Measurements from ENCODE around the gene C1QA. TPM values are rescaled to one million over a fixed set of nuclear protein-coding genes. Genes with fewer than 3 reads are reported as not detected.
A peak's percentile ranks its signal among the peaks of the same experiment; 100 is the strongest.

C1QA gene
- not detected for polyA plus RNA-seq (2012; ENCODE audit: low read depth, missing spikeins)

DNA sequence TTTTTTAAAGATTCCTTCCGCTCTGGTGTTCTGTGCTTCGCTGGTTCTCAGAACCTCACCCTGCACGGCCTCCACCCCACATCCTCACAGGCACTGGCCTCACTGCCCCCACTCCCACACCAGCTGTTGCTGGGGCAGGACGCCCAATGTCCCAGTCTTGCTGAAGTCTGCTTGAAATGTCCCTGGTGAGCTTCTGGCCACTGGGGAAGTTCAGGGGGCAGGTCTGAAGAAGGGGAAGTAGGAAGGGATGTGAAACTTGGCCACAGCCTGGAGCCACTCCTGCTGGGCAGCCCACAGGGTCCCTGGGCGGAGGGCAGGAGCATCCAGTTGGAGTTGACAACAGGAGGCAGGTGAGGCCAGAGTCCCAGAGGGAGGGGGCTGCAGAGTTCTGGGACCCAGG is at the start of gene C1QA:
C1QA (plus strand) TSS at position 276 of the 400 bp plus-strand sequence. CDS start 989 bp downstream, outside the sequence.
- no peak for FAIRE-seq
- DNase-seq (ENCODE audit: insufficient read length, low spot score) = no peak

DNA sequence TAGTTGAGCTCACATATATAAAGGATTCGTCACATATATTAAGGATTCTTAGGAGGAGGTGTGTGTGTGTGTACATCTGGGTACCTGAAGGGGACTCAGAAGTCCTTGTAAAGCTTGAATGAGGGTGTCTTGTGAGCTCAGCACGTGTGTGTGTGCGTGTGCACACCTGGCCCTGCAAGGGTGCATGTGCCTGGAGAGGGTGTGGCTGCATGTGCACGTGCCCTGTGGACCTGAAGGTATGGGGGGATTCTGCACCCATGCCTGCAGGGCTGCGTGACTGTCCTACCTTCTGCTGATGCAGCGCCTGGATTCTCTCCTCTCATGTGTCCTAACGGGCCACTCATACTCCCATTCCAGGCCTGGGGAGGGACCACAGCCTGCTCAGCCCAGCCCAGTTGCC is 49.2 kb upstream of the C1QA start:
- TF ChIP-seq POLR2A (IDR thresholded peaks at IDR 0.05; ENCODE audit: low read depth, low read length) = no peak
- TF ChIP-seq POLR2AphosphoS5 (IDR thresholded peaks at IDR 0.05; ENCODE audit: low read depth, low read length) = no peak
- no peak for TF ChIP-seq SPI1 (IDR thresholded peaks at IDR 0.05; ENCODE audit: low read depth, low read length)
- TF ChIP-seq POU2F2 (IDR thresholded peaks at IDR 0.05; ENCODE audit: low read depth, low read length) = no peak
- no peak for TF ChIP-seq TAF1 (IDR thresholded peaks at IDR 0.05; ENCODE audit: low read depth, low read length)
- no peak for TF ChIP-seq PAX5 (IDR thresholded peaks at IDR 0.05; ENCODE audit: insufficient read depth, low read length, severe bottlenecking)
- DNase-seq (ENCODE audit: insufficient read length, low spot score) (no peak), FAIRE-seq (no peak)

More for the DNA sequence above, at the start of gene C1QA:
- TF ChIP-seq SPI1 (IDR thresholded peaks at IDR 0.05; ENCODE audit: low read depth, low read length) (0 out of 2 replicates have a peak, but pooled peaks have one; percentile 1), POLR2A (IDR thresholded peaks at IDR 0.05; ENCODE audit: low read depth, low read length) (no peak)

DNA sequence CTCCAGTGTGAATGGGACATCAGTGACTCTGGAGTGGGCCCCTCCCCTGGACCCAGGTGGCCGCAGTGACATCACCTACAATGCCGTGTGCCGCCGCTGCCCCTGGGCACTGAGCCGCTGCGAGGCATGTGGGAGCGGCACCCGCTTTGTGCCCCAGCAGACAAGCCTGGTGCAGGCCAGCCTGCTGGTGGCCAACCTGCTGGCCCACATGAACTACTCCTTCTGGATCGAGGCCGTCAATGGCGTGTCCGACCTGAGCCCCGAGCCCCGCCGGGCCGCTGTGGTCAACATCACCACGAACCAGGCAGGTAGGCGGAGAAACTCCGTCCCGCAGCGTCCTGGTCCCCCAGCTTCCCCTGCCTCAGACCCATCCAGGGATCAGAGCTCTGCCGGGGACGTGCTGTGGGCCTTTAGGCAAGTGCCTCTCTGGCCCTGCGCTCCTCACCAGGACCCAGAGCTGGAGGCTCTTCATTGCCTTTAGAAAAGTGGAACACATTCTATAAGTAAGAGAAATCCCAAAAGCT is 47.5 kb upstream of the C1QA start:
- no peak for TF ChIP-seq TAF1 (IDR thresholded peaks at IDR 0.05; ENCODE audit: low read depth, low read length)
- TF ChIP-seq POLR2A (IDR thresholded peaks at IDR 0.05; ENCODE audit: low read depth, low read length) = no peak
- TF ChIP-seq PAX5 (IDR thresholded peaks at IDR 0.05; ENCODE audit: insufficient read depth, low read length, severe bottlenecking) = no peak
- TF ChIP-seq POU2F2 (IDR thresholded peaks at IDR 0.05; ENCODE audit: low read depth, low read length) = no peak
- TF ChIP-seq POLR2AphosphoS5 (IDR thresholded peaks at IDR 0.05; ENCODE audit: low read depth, low read length) = no peak
- TF ChIP-seq SPI1 (IDR thresholded peaks at IDR 0.05; ENCODE audit: low read depth, low read length) = no peak
- DNase-seq (ENCODE audit: insufficient read length, low spot score) (no peak), FAIRE-seq (no peak)

GRCh38 chr1:22591576-22591975 is 44.9 kb upstream of the C1QA start:
- FAIRE-seq (no peak), DNase-seq (ENCODE audit: insufficient read length, low spot score) (no peak)
- TF ChIP-seq POU2F2 (IDR thresholded peaks at IDR 0.05; ENCODE audit: low read depth, low read length) (no peak), POLR2A (IDR thresholded peaks at IDR 0.05; ENCODE audit: low read depth, low read length) (no peak), TAF1 (IDR thresholded peaks at IDR 0.05; ENCODE audit: low read depth, low read length) (no peak), SPI1 (IDR thresholded peaks at IDR 0.05; ENCODE audit: low read depth, low read length) (no peak), POLR2AphosphoS5 (IDR thresholded peaks at IDR 0.05; ENCODE audit: low read depth, low read length) (no peak), PAX5 (IDR thresholded peaks at IDR 0.05; ENCODE audit: insufficient read depth, low read length, severe bottlenecking) (no peak)

DNA sequence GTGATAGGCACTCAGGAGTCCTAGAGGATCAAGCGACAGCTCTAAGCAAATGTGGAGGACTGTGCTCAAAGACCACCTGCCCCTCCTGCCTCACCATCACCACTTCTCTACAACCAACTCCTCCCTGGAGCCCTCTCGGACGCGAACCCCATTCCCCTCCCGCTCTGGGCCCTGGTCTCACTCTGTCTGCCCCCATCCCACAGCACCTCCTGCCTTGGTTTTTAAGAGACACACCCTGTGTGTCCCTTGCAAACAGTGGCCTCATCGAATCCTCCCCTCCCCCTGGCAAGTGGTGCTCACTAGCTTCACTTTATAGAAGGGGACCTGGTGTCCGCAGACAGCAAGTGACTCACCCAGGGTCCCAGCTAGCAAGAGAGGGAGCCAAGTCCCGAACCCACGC is 44.4 kb upstream of the C1QA start:
- TF ChIP-seq SPI1 (IDR thresholded peaks at IDR 0.05; ENCODE audit: low read depth, low read length) (no peak), POU2F2 (IDR thresholded peaks at IDR 0.05; ENCODE audit: low read depth, low read length) (no peak), TAF1 (IDR thresholded peaks at IDR 0.05; ENCODE audit: low read depth, low read length) (no peak), POLR2A (IDR thresholded peaks at IDR 0.05; ENCODE audit: low read depth, low read length) (no peak), PAX5 (IDR thresholded peaks at IDR 0.05; ENCODE audit: insufficient read depth, low read length, severe bottlenecking) (no peak), POLR2AphosphoS5 (IDR thresholded peaks at IDR 0.05; ENCODE audit: low read depth, low read length) (no peak)
- FAIRE-seq = no peak
- no peak for DNase-seq (ENCODE audit: insufficient read length, low spot score)

DNA sequence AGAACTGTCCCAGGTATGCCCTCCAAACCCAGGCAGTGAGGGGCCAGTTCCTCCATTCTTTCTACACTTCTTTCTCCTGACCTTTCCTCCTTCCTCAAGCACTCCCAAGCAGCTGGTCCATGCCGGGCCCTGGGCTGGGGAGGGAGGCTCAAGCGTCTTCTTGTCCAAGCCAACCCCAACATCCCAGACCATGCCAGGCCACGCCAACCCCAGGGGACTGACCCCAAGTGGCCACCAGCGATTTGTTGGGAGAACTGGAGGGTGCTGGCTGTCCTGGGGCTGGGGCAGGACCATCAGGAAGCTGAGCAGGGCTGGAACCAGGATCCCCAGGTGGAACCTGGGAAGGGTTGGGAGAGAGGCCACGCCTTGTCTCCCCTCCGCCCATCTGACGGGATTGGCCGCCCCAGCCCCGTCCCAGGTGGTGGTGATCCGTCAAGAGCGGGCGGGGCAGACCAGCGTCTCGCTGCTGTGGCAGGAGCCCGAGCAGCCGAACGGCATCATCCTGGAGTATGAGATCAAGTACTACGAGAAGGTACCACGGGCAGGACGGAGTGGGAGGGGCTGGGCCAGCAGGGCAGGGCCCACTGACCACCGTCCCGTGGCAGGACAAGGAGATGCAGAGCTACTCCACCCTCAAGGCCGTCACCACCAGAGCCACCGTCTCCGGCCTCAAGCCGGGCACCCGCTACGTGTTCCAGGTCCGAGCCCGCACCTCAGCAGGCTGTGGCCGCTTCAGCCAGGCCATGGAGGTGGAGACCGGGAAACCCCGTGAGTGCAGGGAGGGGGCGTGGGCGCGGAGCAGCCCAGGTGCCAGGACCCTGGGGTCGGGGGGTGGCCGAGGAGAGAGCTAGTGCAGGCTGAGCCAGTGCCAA is 43.3 kb upstream of the C1QA start:
- TF ChIP-seq PAX5 (IDR thresholded peaks at IDR 0.05; ENCODE audit: insufficient read depth, low read length, severe bottlenecking) = no peak
- TF ChIP-seq POLR2AphosphoS5 (IDR thresholded peaks at IDR 0.05; ENCODE audit: low read depth, low read length) = no peak
- no peak for TF ChIP-seq SPI1 (IDR thresholded peaks at IDR 0.05; ENCODE audit: low read depth, low read length)
- TF ChIP-seq POU2F2 (IDR thresholded peaks at IDR 0.05; ENCODE audit: low read depth, low read length) = no peak
- no peak for TF ChIP-seq TAF1 (IDR thresholded peaks at IDR 0.05; ENCODE audit: low read depth, low read length)
- no peak for TF ChIP-seq POLR2A (IDR thresholded peaks at IDR 0.05; ENCODE audit: low read depth, low read length)
- DNase-seq (ENCODE audit: insufficient read length, low spot score) (no peak), FAIRE-seq (no peak)

- FAIRE-seq (no peak), DNase-seq (ENCODE audit: insufficient read length, low spot score) (no peak)
- TF ChIP-seq POLR2A (IDR thresholded peaks at IDR 0.05; ENCODE audit: low read depth, low read length) = no peak
These were observed 42.0 kb upstream of the C1QA start for GRCh38 chr1:22594396-22594795.

DNA sequence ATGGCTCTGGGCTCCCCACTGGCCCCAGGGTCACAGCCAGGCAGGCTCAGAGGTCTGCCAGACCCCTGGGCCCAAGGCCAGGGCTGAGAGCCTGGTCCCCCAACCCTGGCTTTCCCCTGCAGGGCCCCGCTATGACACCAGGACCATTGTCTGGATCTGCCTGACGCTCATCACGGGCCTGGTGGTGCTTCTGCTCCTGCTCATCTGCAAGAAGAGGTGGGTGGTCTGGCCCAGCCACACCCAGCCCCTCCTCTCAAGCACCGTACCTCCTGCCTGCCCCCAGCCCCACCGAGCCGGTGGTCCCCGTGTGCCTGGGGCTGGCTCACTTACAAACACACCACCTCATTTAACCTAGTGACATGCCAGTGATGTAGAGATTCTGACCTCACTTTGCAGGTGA is 41.3 kb upstream of the C1QA start:
- DNase-seq (ENCODE audit: insufficient read length, low spot score) (no peak), FAIRE-seq (no peak)
- TF ChIP-seq PAX5 (IDR thresholded peaks at IDR 0.05; ENCODE audit: insufficient read depth, low read length, severe bottlenecking) (no peak), SPI1 (IDR thresholded peaks at IDR 0.05; ENCODE audit: low read depth, low read length) (no peak), TAF1 (IDR thresholded peaks at IDR 0.05; ENCODE audit: low read depth, low read length) (no peak)

GRCh38 chr1:22597301-22597965 is 39.0 kb upstream of the C1QA start:
- TF ChIP-seq SPI1 (IDR thresholded peaks at IDR 0.05; ENCODE audit: low read depth, low read length) = no peak
- TF ChIP-seq POLR2A (IDR thresholded peaks at IDR 0.05; ENCODE audit: low read depth, low read length) = no peak
- no peak for TF ChIP-seq PAX5 (IDR thresholded peaks at IDR 0.05; ENCODE audit: insufficient read depth, low read length, severe bottlenecking)
- no peak for TF ChIP-seq TAF1 (IDR thresholded peaks at IDR 0.05; ENCODE audit: low read depth, low read length)
- no peak for TF ChIP-seq POU2F2 (IDR thresholded peaks at IDR 0.05; ENCODE audit: low read depth, low read length)
- no peak for TF ChIP-seq POLR2AphosphoS5 (IDR thresholded peaks at IDR 0.05; ENCODE audit: low read depth, low read length)
- FAIRE-seq (no peak), DNase-seq (ENCODE audit: insufficient read length, low spot score) (no peak)

Measured in GM12891 (cell line).